Measurements from ENCODE around the gene SERPINB10. TPM values are rescaled to one million over a fixed set of nuclear protein-coding genes. Genes with fewer than 3 reads are reported as not detected.
"Not testable (repeated sequence)": the region's sequence is repeated elsewhere in the genome, so short reads cannot be mapped to it uniquely, and the experiment has no call there.

Gene SERPINB10
- total RNA-seq, 2 donors from 2014 or later = 1.5 to 2.8 TPM

DNA sequence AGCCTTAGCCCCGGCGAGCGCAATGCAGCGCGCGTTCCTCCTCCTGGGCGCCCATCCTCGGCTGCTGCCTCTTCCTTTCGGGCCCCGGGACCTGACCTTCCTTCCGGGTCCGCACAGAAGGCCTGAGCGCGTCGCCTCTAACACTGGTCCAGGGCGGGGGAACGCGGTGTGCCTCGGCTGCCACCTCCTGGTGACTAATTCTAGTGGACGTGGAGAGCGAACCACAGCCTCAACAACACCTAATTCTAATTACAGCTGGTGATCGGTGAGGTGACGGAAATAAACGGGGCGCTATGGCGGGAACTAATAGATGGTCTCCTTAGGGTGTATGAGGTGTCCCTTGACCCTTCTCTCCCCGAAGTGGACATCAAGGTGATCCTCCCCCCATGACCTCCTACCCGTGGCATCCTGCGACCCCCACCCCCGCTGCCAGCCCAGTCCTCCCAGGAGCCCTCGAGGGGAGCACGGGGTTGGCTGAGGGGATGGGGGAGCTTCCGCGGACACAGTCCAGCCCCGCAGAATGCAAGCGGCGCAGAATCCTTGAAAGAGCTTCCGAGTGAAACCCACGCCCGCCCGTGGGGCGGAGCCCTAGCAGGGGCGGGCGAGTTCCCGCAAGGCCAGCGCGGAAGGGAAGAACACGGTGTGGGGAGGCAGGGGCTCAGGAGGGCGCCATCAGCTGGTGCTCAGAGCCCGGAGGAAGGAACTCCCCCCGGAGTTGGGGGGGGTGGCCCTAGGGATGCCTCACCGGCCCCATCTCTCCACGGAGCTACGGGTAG, 28.6 kb downstream of the SERPINB10 start:
- H3K27ac Mint-ChIP-seq = no peak overlapping the region
- H3K4me3 Mint-ChIP-seq = peak overlapping the region; percentile 69 to 76
- H3K27me3 Mint-ChIP-seq (ENCODE audit: low read depth) = peaks cover 13% of the 10 kb centered on the region
- ATAC-seq (replicated peaks in 1 of 2) = peak; percentile 98
- peak; percentile 77 to 78 for DNase-seq
- no peaks in the 10 kb centered on the region for H3K4me1 Mint-ChIP-seq (ENCODE audit: low read depth)
- no peaks in the 10 kb centered on the region for H3K9me3 Mint-ChIP-seq
- H3K36me3 Mint-ChIP-seq (ENCODE audit: insufficient read depth in 2 of 2) = no peaks in the 10 kb centered on the region

DNA sequence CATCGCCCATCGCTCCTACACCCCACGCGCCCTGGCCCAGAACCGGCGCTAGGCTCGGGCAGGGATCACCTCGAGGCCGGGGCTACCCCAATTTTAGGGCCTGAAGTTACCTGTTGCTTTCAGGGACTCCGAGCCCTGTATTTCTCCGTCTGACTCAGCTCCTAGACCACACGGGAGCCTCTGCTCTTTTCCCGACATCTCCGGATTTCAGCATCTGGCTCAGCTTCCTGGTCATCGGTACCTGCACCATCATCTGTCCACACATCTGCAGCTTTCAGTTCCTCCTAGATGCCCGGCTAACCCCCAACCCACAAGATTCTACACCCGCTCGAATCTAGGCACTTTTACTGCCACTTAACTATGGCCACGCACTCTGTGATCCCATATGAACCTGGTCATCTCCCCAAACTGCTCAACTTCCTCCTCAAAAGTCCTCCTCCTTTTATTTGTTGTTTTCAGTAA, 29.2 kb downstream of the SERPINB10 start:
- Mint-ChIP-seq H3K27ac (no peak overlapping the region), H3K27me3 (ENCODE audit: low read depth) (peaks cover 19% of the 10 kb centered on the region), H3K4me3 (no peak overlapping the region), H3K36me3 (ENCODE audit: insufficient read depth in 2 of 2) (no peaks in the 10 kb centered on the region), H3K4me1 (ENCODE audit: low read depth) (no peaks in the 10 kb centered on the region), H3K9me3 (no peaks in the 10 kb centered on the region)
- ATAC-seq (replicated peaks in 1 of 2) (no peak), DNase-seq (no peak)

GRCh38 chr18:63940008-63940407, 32.2 kb downstream of the SERPINB10 start:
- H3K36me3 Mint-ChIP-seq (ENCODE audit: insufficient read depth in 2 of 2) = no peaks in the 10 kb centered on the region
- H3K9me3 Mint-ChIP-seq = no peaks in the 10 kb centered on the region
- H3K4me1 Mint-ChIP-seq (ENCODE audit: low read depth) = no peaks in the 10 kb centered on the region
- no peak for ATAC-seq (replicated peaks in 1 of 2)
- no peak overlapping the region for H3K27ac Mint-ChIP-seq
- H3K4me3 Mint-ChIP-seq = no peak overlapping the region
- DNase-seq = no peak
- peaks cover 43% of the 10 kb centered on the region for H3K27me3 Mint-ChIP-seq (ENCODE audit: low read depth)

GRCh38 chr18:63940543-63941050, 32.8 kb downstream of the SERPINB10 start:
- H3K36me3 Mint-ChIP-seq (ENCODE audit: insufficient read depth in 2 of 2); H3K27ac Mint-ChIP-seq; H3K9me3 Mint-ChIP-seq; DNase-seq; H3K4me1 Mint-ChIP-seq (ENCODE audit: low read depth); H3K4me3 Mint-ChIP-seq; ATAC-seq (replicated peaks in 1 of 2): not testable (repeated sequence)
- peaks cover 42% of the 10 kb centered on the region for H3K27me3 Mint-ChIP-seq (ENCODE audit: low read depth)

- H3K4me3 Mint-ChIP-seq = peak overlapping the region in 1 of 2 donors; percentile 75
- H3K27me3 Mint-ChIP-seq (ENCODE audit: low read depth) = peaks cover 48% of the 10 kb centered on the region
- peaks cover 49% of the 10 kb centered on the region for H3K4me1 Mint-ChIP-seq (ENCODE audit: low read depth)
- no peak for ATAC-seq (replicated peaks in 1 of 2)
- DNase-seq = no peak
- H3K36me3 Mint-ChIP-seq (ENCODE audit: insufficient read depth in 2 of 2) = peaks cover 3 to 6% of the 10 kb centered on the region in 2 donors
- H3K9me3 Mint-ChIP-seq = peaks cover 3 to 4% of the 10 kb centered on the region in 2 donors
- peak overlapping the region; percentile 83 for H3K27ac Mint-ChIP-seq
Measured at GRCh38 chr18:63947051-63947790, 39.5 kb downstream of the SERPINB10 start.

GRCh38 chr18:63949068-63949737, 41.4 kb downstream of the SERPINB10 start, which contains the start of gene HMSD:
TSS of gene HMSD (plus strand) at chr18:63949301. CDS start at chr18:63953456, 4,155 bp downstream.
- Mint-ChIP-seq H3K4me3 (peak within 1 kb of the TSS; percentile 92 to 93), H3K36me3 (ENCODE audit: insufficient read depth in 2 of 2) (peaks cover 3 to 6% of the 10 kb centered on the region in 2 donors), H3K27me3 (ENCODE audit: low read depth) (peaks cover 29% of the 10 kb centered on the region), H3K9me3 (peaks cover 3 to 4% of the 10 kb centered on the region in 2 donors), H3K4me1 (ENCODE audit: low read depth) (peaks cover 58% of the 10 kb centered on the region), H3K27ac (peak within 1 kb of the TSS; percentile 97)
- DNase-seq = peak; percentile 82 to 85
- peak; percentile 77 to 88 for ATAC-seq (replicated peaks in 1 of 2)

DNA sequence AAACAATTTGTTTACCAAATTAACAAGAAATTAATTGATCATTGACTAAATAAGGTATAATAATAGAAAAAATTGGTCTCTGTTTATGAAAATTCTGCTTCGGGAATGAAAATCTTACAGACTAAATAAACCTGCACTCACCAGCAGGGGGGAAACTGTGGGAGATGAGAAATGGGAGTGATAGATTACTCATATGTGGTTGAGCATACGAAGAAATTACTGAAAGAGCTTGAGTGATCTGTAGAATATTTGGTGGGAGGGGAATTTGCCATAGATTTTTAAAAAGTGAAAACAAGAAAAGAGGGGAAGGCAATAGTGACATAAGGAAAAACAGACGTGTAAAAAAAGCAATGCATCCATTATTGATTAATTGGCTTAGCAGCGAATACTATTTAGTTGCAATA, 43.5 kb downstream of the SERPINB10 start:
- DNase-seq (peak; percentile 48 to 62), ATAC-seq (replicated peaks in 1 of 2) (peak; percentile 61 to 64)
- H3K4me3 Mint-ChIP-seq = peak overlapping the region; percentile 64 to 76
- H3K27ac Mint-ChIP-seq = peak overlapping the region; percentile 82
- peaks cover 3 to 4% of the 10 kb centered on the region in 2 donors for H3K9me3 Mint-ChIP-seq
- peaks cover 28% of the 10 kb centered on the region for H3K27me3 Mint-ChIP-seq (ENCODE audit: low read depth)
- H3K4me1 Mint-ChIP-seq (ENCODE audit: low read depth) = peaks cover 58% of the 10 kb centered on the region
- peaks cover 6 to 8% of the 10 kb centered on the region in 2 donors for H3K36me3 Mint-ChIP-seq (ENCODE audit: insufficient read depth in 2 of 2)

DNA sequence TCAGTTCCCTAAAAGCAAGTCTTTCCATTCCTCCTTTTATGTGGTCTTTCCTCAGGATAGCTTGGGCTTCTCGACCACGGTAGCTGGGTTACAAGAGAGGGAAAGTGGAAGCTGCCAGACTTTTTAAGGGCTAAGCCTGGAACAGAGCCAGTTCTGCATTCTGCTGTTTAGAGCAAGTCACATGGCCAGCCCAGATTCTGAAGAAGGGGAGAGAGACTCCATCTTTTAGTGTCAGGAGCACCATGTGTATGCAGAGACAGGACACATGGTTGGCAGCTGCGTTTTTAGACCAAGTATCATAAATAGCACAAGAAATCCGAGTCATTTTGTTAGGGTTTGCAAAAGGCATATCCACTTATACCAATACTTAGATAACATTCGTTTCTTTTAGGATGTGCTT, 46.1 kb downstream of the SERPINB10 start:
- Mint-ChIP-seq H3K27me3 (ENCODE audit: low read depth) (peaks cover 30% of the 10 kb centered on the region), H3K9me3 (peaks cover 3 to 4% of the 10 kb centered on the region in 2 donors), H3K4me3 (no peak overlapping the region), H3K36me3 (ENCODE audit: insufficient read depth in 2 of 2) (peaks cover 6 to 10% of the 10 kb centered on the region in 2 donors), H3K4me1 (ENCODE audit: low read depth) (peaks cover 41% of the 10 kb centered on the region), H3K27ac (no peak overlapping the region)
- ATAC-seq (replicated peaks in 1 of 2) = no peak
- DNase-seq = no peak

DNA sequence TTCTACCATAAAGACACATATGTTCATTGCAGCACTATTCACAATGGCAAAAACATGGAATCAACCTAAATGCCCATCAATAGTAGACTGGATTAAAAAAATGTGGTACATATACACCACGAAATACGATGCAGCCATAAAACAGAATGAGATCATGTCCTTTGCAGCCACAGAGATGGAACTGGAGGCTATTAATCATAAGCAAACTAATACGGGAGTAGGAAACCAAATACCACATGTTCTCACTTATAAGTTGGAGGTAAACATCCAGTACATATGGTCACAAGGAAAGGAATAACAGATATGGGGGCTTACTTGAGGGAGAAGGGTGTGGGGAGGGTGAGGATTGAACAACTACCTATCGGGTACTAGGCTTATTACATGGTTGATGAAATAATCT, 49.0 kb downstream of the SERPINB10 start:
- peaks cover 13% of the 10 kb centered on the region for H3K4me1 Mint-ChIP-seq (ENCODE audit: low read depth)
- peaks cover 35% of the 10 kb centered on the region for H3K27me3 Mint-ChIP-seq (ENCODE audit: low read depth)
- no peaks in the 10 kb centered on the region for H3K9me3 Mint-ChIP-seq
- H3K4me3 Mint-ChIP-seq = no peak overlapping the region
- DNase-seq (no peak), ATAC-seq (replicated peaks in 1 of 2) (no peak)
- H3K36me3 Mint-ChIP-seq (ENCODE audit: insufficient read depth in 2 of 2) = peaks cover 3 to 10% of the 10 kb centered on the region in 2 donors
- no peak overlapping the region for H3K27ac Mint-ChIP-seq

DNA sequence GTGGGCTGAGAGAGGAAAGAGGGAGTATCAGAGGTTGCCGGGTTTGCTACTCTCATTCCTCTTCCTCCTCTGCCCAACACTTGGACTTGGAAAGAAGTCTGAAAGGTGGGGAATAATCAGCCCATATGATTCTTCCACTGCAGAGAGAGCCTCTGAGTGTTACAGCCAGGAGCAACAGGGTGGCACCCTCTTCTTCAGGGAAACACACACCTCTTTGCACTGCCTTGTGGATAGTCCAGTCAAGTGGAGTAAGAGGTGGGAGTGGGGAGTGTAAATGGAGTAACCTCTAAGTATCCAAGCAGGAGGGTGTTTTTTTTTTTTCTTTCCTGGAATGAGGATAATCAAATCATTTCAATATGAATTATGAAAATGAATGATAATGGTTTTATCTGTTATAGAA, 53.1 kb downstream of the SERPINB10 start:
- no peak for DNase-seq
- no peaks in the 10 kb centered on the region for H3K9me3 Mint-ChIP-seq
- H3K27me3 Mint-ChIP-seq (ENCODE audit: low read depth) = peaks cover 25% of the 10 kb centered on the region
- H3K27ac Mint-ChIP-seq = no peak overlapping the region
- H3K36me3 Mint-ChIP-seq (ENCODE audit: insufficient read depth in 2 of 2) = peaks cover 4 to 6% of the 10 kb centered on the region in 2 donors
- no peaks in the 10 kb centered on the region for H3K4me1 Mint-ChIP-seq (ENCODE audit: low read depth)
- no peak overlapping the region for H3K4me3 Mint-ChIP-seq
- no peak for ATAC-seq (replicated peaks in 1 of 2)

DNA sequence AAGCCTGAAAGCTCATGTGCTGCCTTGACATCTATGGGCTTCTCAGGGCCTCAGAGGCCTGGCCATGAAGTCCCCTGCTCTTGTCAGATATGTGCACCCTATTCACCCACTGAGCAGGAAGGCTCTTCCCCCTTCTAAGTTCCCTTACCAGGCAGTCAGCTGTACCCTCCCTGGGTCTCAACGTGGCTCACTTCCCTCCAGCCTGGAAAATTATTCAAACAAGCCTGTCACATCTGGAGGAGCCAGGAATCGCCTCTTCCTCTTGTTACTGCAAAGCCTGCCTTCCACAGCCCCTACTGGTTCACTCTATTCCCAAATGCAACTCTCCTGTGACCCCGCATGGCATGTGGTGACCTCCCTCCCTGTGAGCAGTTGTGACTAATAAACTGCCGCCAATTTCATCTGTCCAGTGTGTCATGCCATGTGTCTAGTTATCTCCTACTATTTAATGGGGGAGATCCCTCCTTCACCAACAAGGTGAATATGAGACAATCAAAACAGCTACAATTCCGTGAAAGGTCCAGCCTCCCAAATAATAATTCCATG, 53.8 kb downstream of the SERPINB10 start:
- Mint-ChIP-seq H3K36me3 (ENCODE audit: insufficient read depth in 2 of 2) (peaks cover 4 to 6% of the 10 kb centered on the region in 2 donors), H3K27me3 (ENCODE audit: low read depth) (peaks cover 20% of the 10 kb centered on the region), H3K4me1 (ENCODE audit: low read depth) (no peaks in the 10 kb centered on the region), H3K27ac (no peak overlapping the region), H3K9me3 (no peaks in the 10 kb centered on the region), H3K4me3 (no peak overlapping the region)
- no peak for ATAC-seq (replicated peaks in 1 of 2)
- no peak for DNase-seq

DNA sequence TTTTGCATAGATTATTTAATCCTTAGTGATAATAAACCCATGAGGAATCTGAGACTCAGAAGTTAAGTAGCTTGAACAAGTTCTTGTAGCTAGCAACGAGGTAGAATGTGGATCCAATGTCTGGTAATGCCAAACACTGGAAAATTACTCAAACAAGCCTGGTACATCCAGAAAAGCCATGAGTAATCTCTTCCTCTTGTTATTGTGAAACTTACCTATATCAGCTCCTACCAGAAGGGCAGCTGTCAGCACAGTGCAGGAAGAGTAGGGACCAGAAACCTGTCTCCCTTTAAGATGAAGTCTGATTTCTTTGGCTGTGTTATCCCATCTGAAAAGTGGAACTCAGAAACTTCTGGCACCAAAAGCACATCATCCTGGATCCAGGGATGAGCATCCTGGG, 54.4 kb downstream of the SERPINB10 start:
- Mint-ChIP-seq H3K4me3 (no peak overlapping the region), H3K27ac (no peak overlapping the region), H3K4me1 (ENCODE audit: low read depth) (no peaks in the 10 kb centered on the region), H3K36me3 (ENCODE audit: insufficient read depth in 2 of 2) (peaks cover 4% of the 10 kb centered on the region in 2 donors), H3K9me3 (no peaks in the 10 kb centered on the region), H3K27me3 (ENCODE audit: low read depth) (peaks cover 14% of the 10 kb centered on the region)
- DNase-seq = no peak
- ATAC-seq (replicated peaks in 1 of 2) = peak; percentile 59 to 65
